RKO (cell line): ENCODE measurements around the gene CDH12.

Experiments used
- DNase-seq: peaks from one replicate; pipeline ENCODE4 v3.0.0-alpha.2; 2016; ENCODE audit warnings: low spot score

Gene CDH12

GRCh38 chr5:21709770-21710169 is 1143.4 kb downstream of the CDH12 start:
- DNase-seq: no peak

- DNase-seq: no peak
These were observed 1148.0 kb downstream of the CDH12 start for GRCh38 chr5:21704974-21705668.

- DNase-seq: no peak
These were observed 1151.8 kb downstream of the CDH12 start for GRCh38 chr5:21701317-21701716.
